K562 (cell line): ENCODE results near the gene KIF26B.

Experiments used
- GABPB1 ChIP-seq: sonication (generic); formaldehyde crosslinking; IDR thresholded peaks from 2 replicates; pipeline ENCODE4 v1.8.0; 2022; ENCODE audit warnings: mild to moderate bottlenecking, missing genetic modification reagents
- JUN ChIP-seq, 2 experiments: sonication (generic) in 1 of 2; formaldehyde crosslinking in 1 of 2; IDR thresholded peaks; 2 replicates each; pipeline versions ENCODE4 v1.6.1 to v1.8.0; 2012 to 2022; ENCODE audit warnings: borderline replicate concordance in 2 of 2, mild to moderate bottlenecking in 2 of 2, improper control_type of control experiment in 1 of 2, low read depth in 1 of 2, low read length in 1 of 2, missing genetic modification reagents in 1 of 2
- KDM5B ChIP-seq: fragments of 200-600 bp; sonication (generic); IDR thresholded peaks from 2 replicates; pipeline ENCODE4 v1.6.1; 2012; ENCODE audit warnings: low read depth, mild to moderate bottlenecking, moderate library complexity, low read length, control low read depth, inconsistent platforms; ENCODE audit not compliant: insufficient replicate concordance
- TEAD4 ChIP-seq, 2 experiments: sonication (generic) in 1 of 2; formaldehyde crosslinking in 1 of 2; IDR thresholded peaks; 2 replicates each; pipeline versions ENCODE4 v1.6.1 to v1.8.0; 2012 to 2022; ENCODE audit warnings: borderline replicate concordance in 1 of 2, inconsistent platforms in 1 of 2, low read length in 1 of 2, mild to moderate bottlenecking in 1 of 2, missing genetic modification reagents in 1 of 2

GRCh38 chr1:245361951-245362350, 207.2 kb downstream of the KIF26B start:
- TF ChIP-seq JUN (IDR thresholded peaks at IDR 0.05; ENCODE audit: borderline replicate concordance, low read depth, low read length), result no peak
- TF ChIP-seq JUN (CRISPR knock-in tag; IDR thresholded peaks at IDR 0.05; ENCODE audit: borderline replicate concordance), result no peak
- no peak for TF ChIP-seq KDM5B
- TF ChIP-seq GABPB1 (CRISPR knock-in tag), result no peak
- TF ChIP-seq TEAD4 (IDR thresholded peaks at IDR 0.05; ENCODE audit: low read length), result no peak
- TF ChIP-seq TEAD4 (CRISPR knock-in tag; IDR thresholded peaks at IDR 0.05; ENCODE audit: borderline replicate concordance), result no peak
